HT1080 (cell line): Measurements from ENCODE around the gene FSIP1. TPM values are rescaled to one million over a fixed set of nuclear protein-coding genes. Genes with fewer than 3 reads are reported as not detected.
A peak's percentile ranks its signal among the peaks of the same experiment; 100 is the strongest.

Source experiments
- DNase-seq: peaks from one replicate; pipeline ENCODE4 v3.0.0-alpha.2; 2015; ENCODE audit warnings: low read depth
- total RNA-seq: library from RNA; depleted of rRNA; stranded (reverse); fragments of >200 nt; shearing (Covaris generic); gene quantifications from 2 replicates; pipeline ENCODE4 v1.2.3, GENCODE V29; 2014

Gene FSIP1
- total RNA-seq, 1 experiment from 2014 or later, result 0.93 TPM

GRCh38 chr15:39687965-39688364 lies 94.7 kb downstream of the FSIP1 start:
- DNase-seq, result no peak

GRCh38 chr15:39685999-39686613 lies 96.5 kb downstream of the FSIP1 start:
- peak; percentile 51 for DNase-seq

- DNase-seq, result no peak
Observed at GRCh38 chr15:39685367-39685766, 97.3 kb downstream of the FSIP1 start.

- no peak for DNase-seq
Observed at GRCh38 chr15:39684233-39684632, 98.4 kb downstream of the FSIP1 start.

- no peak for DNase-seq
Observed at GRCh38 chr15:39682366-39682765, 100.3 kb downstream of the FSIP1 start.

- no peak for DNase-seq
Observed at GRCh38 chr15:39680868-39681267, 101.8 kb downstream of the FSIP1 start.

- no peak for DNase-seq
Observed at GRCh38 chr15:39672666-39673065, 110.0 kb downstream of the FSIP1 start.

- no peak for DNase-seq
Observed at GRCh38 chr15:39672184-39672583, 110.5 kb downstream of the FSIP1 start.

- no peak for DNase-seq
Observed at GRCh38 chr15:39670687-39671086, 112.0 kb downstream of the FSIP1 start.

GRCh38 chr15:39669661-39670060 lies 113.0 kb downstream of the FSIP1 start:
- DNase-seq, result no peak

GRCh38 chr15:39669241-39669640 lies 113.4 kb downstream of the FSIP1 start:
- DNase-seq, result no peak

GRCh38 chr15:39668457-39668856 lies 114.2 kb downstream of the FSIP1 start:
- DNase-seq, result no peak

- no peak for DNase-seq
Observed at GRCh38 chr15:39667382-39668127, 115.1 kb downstream of the FSIP1 start.

- peak; percentile 14 for DNase-seq
Observed at GRCh38 chr15:39666677-39667076, 116.0 kb downstream of the FSIP1 start.

- no peak for DNase-seq
Observed at GRCh38 chr15:39665629-39666250, 116.9 kb downstream of the FSIP1 start.

- no peak for DNase-seq
Observed at GRCh38 chr15:39663704-39664250, 118.9 kb downstream of the FSIP1 start.

GRCh38 chr15:39661776-39662175 lies 120.9 kb downstream of the FSIP1 start:
- DNase-seq, result no peak

- DNase-seq, result no peak
Observed at GRCh38 chr15:39658740-39659139, 123.9 kb downstream of the FSIP1 start.

- peak; percentile 67 for DNase-seq
Observed at GRCh38 chr15:39657668-39658067, 125.0 kb downstream of the FSIP1 start.

GRCh38 chr15:39657181-39657580 lies 125.5 kb downstream of the FSIP1 start:
- DNase-seq, result no peak

- DNase-seq, result no peak
Observed at GRCh38 chr15:39654304-39654703, 128.3 kb downstream of the FSIP1 start.

- no peak for DNase-seq
Observed at GRCh38 chr15:39651881-39652280, 130.8 kb downstream of the FSIP1 start.
